ENCODE measurements around the gene ERO1A.

The ERO1A gene

DNA sequence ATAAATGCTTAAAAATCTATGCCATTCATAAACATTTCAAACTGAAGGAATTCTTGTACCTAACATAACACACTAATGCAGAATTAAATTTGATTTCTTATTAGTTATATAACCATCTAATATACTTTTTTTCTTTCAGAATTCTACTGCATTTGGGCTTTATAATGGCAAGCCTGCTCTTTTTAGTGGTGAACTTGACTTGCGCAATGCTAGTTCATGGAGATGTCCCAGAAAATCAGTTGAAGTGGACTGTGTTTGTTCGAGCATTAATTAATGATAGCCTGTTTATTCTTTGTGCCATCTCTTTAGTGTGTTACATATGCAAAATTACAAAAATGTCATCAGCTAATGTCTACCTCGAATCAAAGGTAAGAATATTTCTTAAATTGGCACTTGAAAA, 95.4 kb downstream of the ERO1A start:
- H3K4me1 ChIP-seq (ENCODE audit: control insufficient read depth in 1 of 2, insufficient read depth in 1 of 2, low read depth in 1 of 2, low read length in 1 of 2) = no peaks in the 10 kb centered on the region
- TF ChIP-seq, protein P1, sequence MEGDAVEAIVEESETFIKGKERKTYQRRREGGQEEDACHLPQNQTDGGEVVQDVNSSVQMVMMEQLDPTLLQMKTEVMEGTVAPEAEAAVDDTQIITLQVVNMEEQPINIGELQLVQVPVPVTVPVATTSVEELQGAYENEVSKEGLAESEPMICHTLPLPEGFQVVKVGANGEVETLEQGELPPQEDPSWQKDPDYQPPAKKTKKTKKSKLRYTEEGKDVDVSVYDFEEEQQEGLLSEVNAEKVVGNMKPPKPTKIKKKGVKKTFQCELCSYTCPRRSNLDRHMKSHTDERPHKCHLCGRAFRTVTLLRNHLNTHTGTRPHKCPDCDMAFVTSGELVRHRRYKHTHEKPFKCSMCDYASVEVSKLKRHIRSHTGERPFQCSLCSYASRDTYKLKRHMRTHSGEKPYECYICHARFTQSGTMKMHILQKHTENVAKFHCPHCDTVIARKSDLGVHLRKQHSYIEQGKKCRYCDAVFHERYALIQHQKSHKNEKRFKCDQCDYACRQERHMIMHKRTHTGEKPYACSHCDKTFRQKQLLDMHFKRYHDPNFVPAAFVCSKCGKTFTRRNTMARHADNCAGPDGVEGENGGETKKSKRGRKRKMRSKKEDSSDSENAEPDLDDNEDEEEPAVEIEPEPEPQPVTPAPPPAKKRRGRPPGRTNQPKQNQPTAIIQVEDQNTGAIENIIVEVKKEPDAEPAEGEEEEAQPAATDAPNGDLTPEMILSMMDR (IDR thresholded peaks at IDR 0.05) = no peak
- H3K27me3 ChIP-seq = no peaks in the 10 kb centered on the region
- H3K36me3 ChIP-seq = no peaks in the 10 kb centered on the region
- H3K27ac ChIP-seq = no peak overlapping the region
- H3K9me3 ChIP-seq = no peaks in the 10 kb centered on the region
- H3K4me3 ChIP-seq (ENCODE audit: low read depth in 1 of 2, low read length in 1 of 2) = no peak overlapping the region

GRCh38 chr14:52598568-52598967, 96.8 kb downstream of the ERO1A start:
- no peaks in the 10 kb centered on the region for H3K27me3 ChIP-seq

DNA sequence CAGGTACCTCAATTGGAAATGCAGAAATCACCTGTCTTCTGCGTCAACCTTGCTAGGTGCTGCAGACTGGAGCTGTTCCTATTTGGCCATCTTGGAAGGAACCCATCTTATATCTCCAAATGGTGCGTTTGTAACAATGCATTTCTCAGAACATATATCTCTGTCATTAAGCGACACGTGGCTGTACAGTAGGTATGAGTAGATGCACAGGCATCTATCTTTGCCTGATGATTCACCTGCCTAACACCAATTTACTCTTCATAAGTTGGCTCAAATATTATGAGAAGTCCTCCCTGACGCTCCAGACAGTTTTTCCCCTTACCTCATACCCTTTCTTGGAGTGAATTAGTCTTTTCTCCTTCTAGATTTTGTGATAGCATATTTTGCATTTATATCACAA, 98.5 kb downstream of the ERO1A start:
- no peaks in the 10 kb centered on the region for H3K36me3 ChIP-seq
- no peak overlapping the region for H3K4me3 ChIP-seq (ENCODE audit: low read depth in 1 of 2, low read length in 1 of 2)
- H3K27ac ChIP-seq = no peak overlapping the region
- no peaks in the 10 kb centered on the region for H3K27me3 ChIP-seq
- H3K9me3 ChIP-seq = no peaks in the 10 kb centered on the region
- TF ChIP-seq, protein P1 (IDR thresholded peaks at IDR 0.05) = no peak
- no peaks in the 10 kb centered on the region for H3K4me1 ChIP-seq (ENCODE audit: control insufficient read depth in 1 of 2, insufficient read depth in 1 of 2, low read depth in 1 of 2, low read length in 1 of 2)

More at GRCh38 chr14:52598568-52598967, 96.8 kb downstream of the ERO1A start:
- Histone ChIP-seq H3K9me3 (no peaks in the 10 kb centered on the region), H3K4me1 (ENCODE audit: control insufficient read depth in 1 of 2, insufficient read depth in 1 of 2, low read depth in 1 of 2, low read length in 1 of 2) (no peaks in the 10 kb centered on the region), H3K36me3 (no peaks in the 10 kb centered on the region), H3K27ac (no peak overlapping the region), H3K4me3 (ENCODE audit: low read depth in 1 of 2, low read length in 1 of 2) (no peak overlapping the region)
- TF ChIP-seq, protein P1 (IDR thresholded peaks at IDR 0.05) = no peak

DNA sequence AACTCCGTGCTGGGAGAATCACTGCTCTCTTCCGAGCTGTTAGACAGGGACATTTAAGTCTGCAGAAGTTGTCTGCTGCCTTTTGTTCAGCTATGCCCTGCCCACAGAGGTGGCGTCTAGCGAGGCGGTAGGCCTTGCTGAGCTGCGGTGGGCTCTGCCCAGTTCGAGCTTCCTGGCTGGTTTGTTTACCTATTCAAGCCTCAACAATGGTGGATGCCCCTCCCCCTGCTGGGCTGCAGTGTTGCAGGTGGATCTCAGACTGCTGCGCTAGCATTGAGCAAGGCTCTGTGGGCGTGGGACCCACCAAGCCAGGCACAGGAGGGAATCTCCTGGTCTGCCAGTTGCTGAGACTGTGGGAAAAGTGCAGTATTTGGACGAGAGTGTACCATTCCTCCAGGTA, 99.0 kb downstream of the ERO1A start:
- Histone ChIP-seq H3K27me3 (no peaks in the 10 kb centered on the region), H3K27ac (no peak overlapping the region), H3K36me3 (no peaks in the 10 kb centered on the region), H3K4me3 (ENCODE audit: low read depth in 1 of 2, low read length in 1 of 2) (no peak overlapping the region), H3K4me1 (ENCODE audit: control insufficient read depth in 1 of 2, insufficient read depth in 1 of 2, low read depth in 1 of 2, low read length in 1 of 2) (no peaks in the 10 kb centered on the region), H3K9me3 (no peaks in the 10 kb centered on the region)
- TF ChIP-seq, protein P1 (IDR thresholded peaks at IDR 0.05) = no peak

GRCh38 chr14:52590318-52590717, 105.0 kb downstream of the ERO1A start:
- H3K4me3 ChIP-seq (ENCODE audit: low read depth in 1 of 2, low read length in 1 of 2) = no peak overlapping the region
- no peaks in the 10 kb centered on the region for H3K36me3 ChIP-seq
- TF ChIP-seq, protein P1 (IDR thresholded peaks at IDR 0.05) = no peak
- no peaks in the 10 kb centered on the region for H3K27me3 ChIP-seq
- no peak overlapping the region for H3K27ac ChIP-seq
- no peaks in the 10 kb centered on the region for H3K4me1 ChIP-seq (ENCODE audit: control insufficient read depth in 1 of 2, insufficient read depth in 1 of 2, low read depth in 1 of 2, low read length in 1 of 2)
- no peaks in the 10 kb centered on the region for H3K9me3 ChIP-seq

All from neutrophil (primary cell).